ENCODE measurements around the gene WIPF3.

The WIPF3 gene

GRCh38 chr7:29844559-29844958, 38.3 kb downstream of the WIPF3 start:
- H3K4me1 Mint-ChIP-seq = peaks cover 6% of the 10 kb centered on the region

GRCh38 chr7:29847496-29847895, 41.2 kb downstream of the WIPF3 start:
- Mint-ChIP-seq H3K9me3 (no peaks in the 10 kb centered on the region), H3K4me3 (no peak overlapping the region), H3K36me3 (ENCODE audit: low read depth) (no peaks in the 10 kb centered on the region), H3K27ac (no peak overlapping the region), H3K27me3 (ENCODE audit: low read depth, poor library complexity) (peaks cover 11% of the 10 kb centered on the region), H3K4me1 (peaks cover 6% of the 10 kb centered on the region)
- TF ChIP-seq CTCF (IDR thresholded peaks at IDR 0.05) = no peak
- DNase-seq = no peak

More at GRCh38 chr7:29844559-29844958, 38.3 kb downstream of the WIPF3 start:
- Mint-ChIP-seq H3K27ac (no peak overlapping the region), H3K4me3 (no peak overlapping the region), H3K9me3 (no peaks in the 10 kb centered on the region), H3K27me3 (ENCODE audit: low read depth, poor library complexity) (peaks cover 3% of the 10 kb centered on the region), H3K36me3 (ENCODE audit: low read depth) (no peaks in the 10 kb centered on the region)
- no peak for TF ChIP-seq CTCF (IDR thresholded peaks at IDR 0.05)
- no peak for DNase-seq

GRCh38 chr7:29847916-29848315, 41.6 kb downstream of the WIPF3 start:
- H3K36me3 Mint-ChIP-seq (ENCODE audit: low read depth) = no peaks in the 10 kb centered on the region
- H3K4me1 Mint-ChIP-seq = peaks cover 4% of the 10 kb centered on the region
- peaks cover 11% of the 10 kb centered on the region for H3K27me3 Mint-ChIP-seq (ENCODE audit: low read depth, poor library complexity)
- DNase-seq = no peak
- no peaks in the 10 kb centered on the region for H3K9me3 Mint-ChIP-seq
- no peak overlapping the region for H3K27ac Mint-ChIP-seq
- H3K4me3 Mint-ChIP-seq = no peak overlapping the region
- TF ChIP-seq CTCF (IDR thresholded peaks at IDR 0.05) = no peak

- Mint-ChIP-seq H3K4me1 (peaks cover 7% of the 10 kb centered on the region), H3K9me3 (no peaks in the 10 kb centered on the region), H3K36me3 (ENCODE audit: low read depth) (no peaks in the 10 kb centered on the region), H3K27ac (no peak overlapping the region), H3K27me3 (ENCODE audit: low read depth, poor library complexity) (peaks cover 11% of the 10 kb centered on the region), H3K4me3 (no peak overlapping the region)
- no peak for DNase-seq
- no peak for TF ChIP-seq CTCF (IDR thresholded peaks at IDR 0.05)
Measured at GRCh38 chr7:29848941-29849340, 42.6 kb downstream of the WIPF3 start.

GRCh38 chr7:29851487-29851886, 45.2 kb downstream of the WIPF3 start:
- H3K27me3 Mint-ChIP-seq (ENCODE audit: low read depth, poor library complexity) = peaks cover 18% of the 10 kb centered on the region
- H3K9me3 Mint-ChIP-seq = no peaks in the 10 kb centered on the region
- H3K27ac Mint-ChIP-seq = no peak overlapping the region
- H3K4me3 Mint-ChIP-seq = no peak overlapping the region
- H3K4me1 Mint-ChIP-seq = peaks cover 20% of the 10 kb centered on the region
- H3K36me3 Mint-ChIP-seq (ENCODE audit: low read depth) = no peaks in the 10 kb centered on the region
- no peak for TF ChIP-seq CTCF (IDR thresholded peaks at IDR 0.05)
- DNase-seq = no peak

GRCh38 chr7:29852457-29852856, 46.1 kb downstream of the WIPF3 start:
- Mint-ChIP-seq H3K4me1 (peaks cover 20% of the 10 kb centered on the region), H3K27me3 (ENCODE audit: low read depth, poor library complexity) (peaks cover 18% of the 10 kb centered on the region), H3K36me3 (ENCODE audit: low read depth) (no peaks in the 10 kb centered on the region), H3K27ac (no peak overlapping the region), H3K9me3 (no peaks in the 10 kb centered on the region), H3K4me3 (no peak overlapping the region)
- DNase-seq = no peak
- no peak for TF ChIP-seq CTCF (IDR thresholded peaks at IDR 0.05)
